K562 (cell line): ENCODE measurements around the gene GMPR. TPM values are rescaled to one million over a fixed set of nuclear protein-coding genes. Genes with fewer than 3 reads are reported as not detected.

ENCODE experiments used
- CBFA2T3 ChIP-seq: fragments of 450-650 bp; IDR thresholded peaks from 2 replicates; pipeline ENCODE4 v1.6.1; 2017
- CBX3 ChIP-seq, 2 experiments: IDR thresholded peaks; 1 replicate in 1 of 2; 2 replicates in 1 of 2; pipeline ENCODE4 v1.6.1; 2012; ENCODE audit warnings: inconsistent platforms in 2 of 2, low read length in 2 of 2, borderline replicate concordance in 1 of 2, control low read depth in 1 of 2
- DNMT1 ChIP-seq: fragments of 450-650 bp; IDR thresholded peaks from 2 replicates; pipeline ENCODE4 v1.6.1; 2016; ENCODE audit warnings: antibody characterized with exemption, mild to moderate bottlenecking
- E2F8 ChIP-seq: fragments of 450-650 bp; IDR thresholded peaks from 2 replicates; pipeline ENCODE4 v1.7.1; 2018; ENCODE audit warnings: mild to moderate bottlenecking, low read depth; ENCODE audit not compliant: partially characterized antibody
- ETS2 ChIP-seq: IDR thresholded peaks from 2 replicates; pipeline ENCODE4 v1.6.1; 2016; ENCODE audit warnings: borderline replicate concordance, missing genetic modification characterization, mild to moderate bottlenecking, moderate library complexity, missing compliant biosample characterization; ENCODE audit not compliant: poor library complexity, severe bottlenecking
- FOSL1 ChIP-seq: fragments of 200-800 bp; sonication (Bioruptor generic); conservative IDR thresholded peaks from 2 replicates; pipeline ENCODE4 v1.6.1; 2016; ENCODE audit warnings: missing genetic modification characterization, missing compliant biosample characterization
- KLF10 ChIP-seq: fragments of 250-450 bp; sonication (Bioruptor Pico); IDR thresholded peaks from 2 replicates; pipeline ENCODE4 v1.6.1; 2021; ENCODE audit warnings: matching md5 sums
- MEF2A ChIP-seq: IDR thresholded peaks from 2 replicates; pipeline ENCODE4 v1.6.1; 2011; ENCODE audit warnings: low read depth, mild to moderate bottlenecking, low read length, moderate library complexity; ENCODE audit not compliant: control insufficient read depth
- MLLT1 ChIP-seq, 2 experiments: fragments of 450-650 bp; IDR thresholded peaks; 2 replicates each; pipeline ENCODE4 v1.6.1; 2016
- NEUROD1 ChIP-seq: fragments of 150-350 bp; IDR thresholded peaks from 2 replicates; pipeline ENCODE4 v1.6.1; 2014; ENCODE audit warnings: borderline replicate concordance, low read length, low read depth; ENCODE audit not compliant: partially characterized antibody
- NR3C1 ChIP-seq: sonication (generic); formaldehyde crosslinking; IDR thresholded peaks from 2 replicates; pipeline ENCODE4 v1.8.1; 2022; ENCODE audit warnings: missing genetic modification reagents
- REST ChIP-seq, 2 experiments: fragments of 450-650 bp; formaldehyde crosslinking in 1 of 2; IDR thresholded peaks; 2 replicates each; pipeline versions ENCODE4 v1.4.0 to v1.6.1; 2014 to 2020; ENCODE audit warnings: mild to moderate bottlenecking in 2 of 2, borderline replicate concordance in 1 of 2, low read depth in 1 of 2
- RUNX1 ChIP-seq: sonication (generic); IDR thresholded peaks from 2 replicates; pipeline ENCODE4 v1.6.1; 2016; ENCODE audit warnings: antibody characterized with exemption, low read depth
- SPI1 ChIP-seq: IDR thresholded peaks from 2 replicates; pipeline ENCODE4 v1.6.1; 2011; ENCODE audit warnings: low read depth, low read length, control low read depth, borderline replicate concordance
- STAT5A ChIP-seq: IDR thresholded peaks from 2 replicates; pipeline ENCODE4 v1.6.1; 2012; ENCODE audit warnings: low read length, inconsistent platforms, borderline replicate concordance
- polyA plus RNA-seq, 8 experiments: library from polyadenylated mRNA; depleted of rRNA in 4 of 8; stranded (reverse) in 5 of 8; unstranded in 3 of 8; fragments of >200 nt; fragmentation: Nextera tagmentation in 2 of 8; fragmentation: Illumina TruSeq in 1 of 8; extraction: Ambion mirVana in 2 of 8; extraction: Trizol in 1 of 8; gene quantifications; 2 replicates each; pipeline versions ENCODE4 v1.2.1 to v1.2.3, GENCODE V29; 2011 to 2014; ENCODE audit warnings: inconsistent platforms in 1 of 8, missing spikeins in 1 of 8
- total RNA-seq, 7 experiments: library from RNA; depleted of rRNA in 6 of 7; stranded (reverse); fragments of >200 nt in 6 of 7; fragmentation: Illumina TruSeq in 2 of 7; extraction: Trizol in 2 of 7; gene quantifications; 2 replicates each; pipeline versions ENCODE4 v1.2.1 to v1.2.3, GENCODE V29; 2011 to 2021; ENCODE audit warnings: low replicate concordance in 1 of 7

GMPR gene
- total and polyA plus RNA-seq, 9 of the 15 experiments (the other 6 are each of a cell fraction or from before 2014, with no cell fraction given): 34.6 to 83.7 (median 49.8) TPM

GRCh38 chr6:16224409-16224808 lies 14.0 kb upstream of the GMPR start (continued):
- TF ChIP-seq REST (IDR thresholded peaks at IDR 0.05; ENCODE audit: borderline replicate concordance) (peak; percentile 63), REST (CRISPR knock-in tag; IDR thresholded peaks at IDR 0.05; ENCODE audit: low read depth) (no peak), FOSL1 (tag) (peak; percentile 39; the same call in 1 of the 2 replicates), NR3C1 (CRISPR knock-in tag) (no peak), STAT5A (peak; percentile 82), NEUROD1 (peak; percentile 80), SPI1 (peak; percentile 99), E2F8 (peak; percentile 22), DNMT1 (no peak), MEF2A (no peak), MLLT1 (IDR thresholded peaks at IDR 0.05) (peak in 1 of 2 experiments; percentile 98; a peak in 2 of 4 replicates), RUNX1 (peak; percentile 81; the same call in 1 of the 2 replicates), ETS2 (tag) (no peak), CBFA2T3 (peak; percentile 93), KLF10 (CRISPR knock-in tag) (no peak), CBX3 (IDR thresholded peaks at IDR 0.05; ENCODE audit: borderline replicate concordance in 1 of 2, low read length in 2 of 2) (peak in 1 of 2 experiments; percentile 33; a peak in 1 of 3 replicates)
